H9 (cell line): ENCODE measurements around the gene ACACB. TPM values are rescaled to one million over a fixed set of nuclear protein-coding genes. Genes with fewer than 3 reads are reported as not detected.

Source experiments
- DNase-seq: peaks from one replicate; pipeline ENCODE4 v3.0.0-alpha.2; 2017
- H2AFZ ChIP-seq: one replicate; pipeline ENCODE4 v1.6.1; 2013; ENCODE audit warnings: mild to moderate bottlenecking, low read length, control low read depth, moderate library complexity
- H2AK5ac ChIP-seq: 2 replicates; pipeline ENCODE4 v1.6.1; 2013; ENCODE audit warnings: low read length, control low read depth, mixed read lengths; ENCODE audit not compliant: insufficient read length
- H2BK120ac ChIP-seq: one replicate; pipeline ENCODE4 v1.6.1; 2013; ENCODE audit warnings: low read depth, mild to moderate bottlenecking, low read length, control low read depth, inconsistent platforms; ENCODE audit not compliant: poor library complexity, severe bottlenecking
- H2BK12ac ChIP-seq: 2 replicates; pipeline ENCODE4 v1.6.1; 2013; ENCODE audit warnings: low read length, control low read depth, mixed read lengths, low read depth; ENCODE audit not compliant: insufficient read length
- H2BK15ac ChIP-seq: 2 replicates; pipeline ENCODE4 v1.6.1; 2013; ENCODE audit warnings: low read depth, low read length, control low read depth
- H2BK20ac ChIP-seq: one replicate; pipeline ENCODE4 v1.6.1; 2013; ENCODE audit warnings: low read depth, mild to moderate bottlenecking, low read length, control low read depth, inconsistent platforms; ENCODE audit not compliant: poor library complexity, severe bottlenecking
- H2BK5ac ChIP-seq: 2 replicates; pipeline ENCODE4 v1.6.1; 2013; ENCODE audit warnings: low read length, control low read depth, mixed read lengths; ENCODE audit not compliant: insufficient read length
- H3K14ac ChIP-seq: 2 replicates; pipeline ENCODE4 v1.6.1; 2013; ENCODE audit warnings: low read length, control low read depth; ENCODE audit not compliant: insufficient read depth
- H3K18ac ChIP-seq: 2 replicates; pipeline ENCODE4 v1.6.1; 2013; ENCODE audit warnings: low read depth, mild to moderate bottlenecking, mixed read lengths, low read length, control low read depth; ENCODE audit not compliant: insufficient read length
- H3K23ac ChIP-seq: 2 replicates; pipeline ENCODE4 v1.6.1; 2013; ENCODE audit warnings: low read length, control low read depth, mixed read lengths, low read depth; ENCODE audit not compliant: insufficient read length
- H3K23me2 ChIP-seq: 2 replicates; pipeline ENCODE4 v1.6.1; 2013; ENCODE audit warnings: low read depth, mild to moderate bottlenecking, mixed read lengths, low read length, control low read depth; ENCODE audit not compliant: insufficient read length, poor library complexity, severe bottlenecking
- H3K27ac ChIP-seq: 2 replicates; pipeline ENCODE4 v1.5.1; 2013; ENCODE audit warnings: low read length, control low read depth, mixed read lengths, low read depth; ENCODE audit not compliant: insufficient read length
- H3K27me3 ChIP-seq: 2 replicates; pipeline ENCODE4 v1.6.1; 2013; ENCODE audit warnings: low read length, control low read depth, inconsistent platforms; ENCODE audit not compliant: insufficient read depth
- H3K4ac ChIP-seq: 2 replicates; pipeline ENCODE4 v1.6.1; 2013; ENCODE audit warnings: low read depth, mild to moderate bottlenecking, control low read depth, inconsistent platforms, low read length, moderate library complexity
- H3K4me1 ChIP-seq: 2 replicates; pipeline ENCODE4 v1.6.1; 2013; ENCODE audit warnings: low read length, control low read depth, inconsistent platforms; ENCODE audit not compliant: insufficient read depth
- H3K4me2 ChIP-seq: 2 replicates; pipeline ENCODE4 v1.6.1; 2013; ENCODE audit warnings: low read length, control low read depth, mixed read lengths; ENCODE audit not compliant: insufficient read length, insufficient read depth
- H3K56ac ChIP-seq: 2 replicates; pipeline ENCODE4 v1.6.1; 2013; ENCODE audit warnings: low read depth, mild to moderate bottlenecking, mixed read lengths, low read length, control low read depth; ENCODE audit not compliant: insufficient read length
- H3K79me1 ChIP-seq: 2 replicates; pipeline ENCODE4 v1.6.1; 2013; ENCODE audit warnings: low read depth, mild to moderate bottlenecking, moderate library complexity, low read length, control low read depth, inconsistent platforms; ENCODE audit not compliant: insufficient read depth, poor library complexity, severe bottlenecking
- H3K79me2 ChIP-seq: 2 replicates; pipeline ENCODE4 v1.6.1; 2013; ENCODE audit warnings: low read length, control low read depth, inconsistent platforms; ENCODE audit not compliant: insufficient read depth
- H3K9ac ChIP-seq: 2 replicates; pipeline ENCODE4 v1.6.1; 2013; ENCODE audit warnings: low read length, control low read depth, mixed read lengths; ENCODE audit not compliant: insufficient read length; ENCODE audit errors: extremely low read depth
- H3K9me3 ChIP-seq: one replicate; pipeline ENCODE4 v1.6.1; 2013; ENCODE audit warnings: low read depth, low read length, inconsistent platforms; ENCODE audit not compliant: control insufficient read depth
- H3T11ph ChIP-seq: one replicate; pipeline ENCODE4 v1.6.1; 2013; ENCODE audit warnings: mild to moderate bottlenecking, low read length, control low read depth, inconsistent platforms
- H4K20me1 ChIP-seq: one replicate; pipeline ENCODE4 v1.6.1; 2013; ENCODE audit not compliant: control insufficient read depth, insufficient read length, insufficient read depth
- H4K5ac ChIP-seq: 2 replicates; pipeline ENCODE4 v1.6.1; 2013; ENCODE audit warnings: low read depth, mild to moderate bottlenecking, mixed read lengths, low read length, control low read depth; ENCODE audit not compliant: insufficient read length
- H4K8ac ChIP-seq: replicated peaks from 2 replicates; pipeline ENCODE4 v1.6.1; 2013; ENCODE audit warnings: low read length, control low read depth, mixed read lengths, low read depth; ENCODE audit not compliant: insufficient read length
- H4K91ac ChIP-seq: 2 replicates; pipeline ENCODE4 v1.6.1; 2013; ENCODE audit warnings: low read depth, mild to moderate bottlenecking, moderate library complexity, mixed read lengths, low read length, control low read depth; ENCODE audit not compliant: insufficient read length
- H3K27ac Mint-ChIP-seq, 3 experiments: 2 replicates in 2 of 3; 3 replicates in 1 of 3; pipeline ENCODE4 v1.8.0; 2020 to 2021; ENCODE audit warnings: mixed read lengths in 3 of 3, mild to moderate bottlenecking in 1 of 3, moderate library complexity in 1 of 3
- H3K27me3 Mint-ChIP-seq: 2 replicates; pipeline ENCODE4 v1.8.0; 2021; ENCODE audit warnings: low read depth, mild to moderate bottlenecking, moderate library complexity, mixed read lengths
- H3K36me3 Mint-ChIP-seq, 3 experiments: 2 replicates in 2 of 3; 3 replicates in 1 of 3; pipeline ENCODE4 v1.8.0; 2020 to 2021; ENCODE audit warnings: low read depth in 3 of 3, mixed read lengths in 3 of 3; ENCODE audit not compliant: insufficient read depth in 1 of 3
- H3K4me1 Mint-ChIP-seq, 2 experiments: 2 replicates each; pipeline ENCODE4 v1.8.0; 2020; ENCODE audit warnings: mixed read lengths in 2 of 2
- H3K4me3 Mint-ChIP-seq, 2 experiments: 2 replicates in 1 of 2; 3 replicates in 1 of 2; pipeline ENCODE4 v1.8.0; 2020 to 2021; ENCODE audit warnings: mild to moderate bottlenecking in 2 of 2, mixed read lengths in 2 of 2, moderate library complexity in 1 of 2
- H3K9me3 Mint-ChIP-seq, 2 experiments: 2 replicates in 1 of 2; 3 replicates in 1 of 2; pipeline ENCODE4 v1.8.0; 2020; ENCODE audit warnings: mild to moderate bottlenecking in 2 of 2, mixed read lengths in 2 of 2, moderate library complexity in 1 of 2
- WGBS: extraction: QIAGEN DNeasy Blood & Tissue Kit; methylation state at CpG from one replicate; pipeline ENCODE4 v1.1.7; 2013; ENCODE audit warnings: missing lambda C conversion rate, low lambda C conversion rate, mixed read lengths; ENCODE audit not compliant: insufficient read length; ENCODE audit errors: extremely low coverage; 5-methylcytosine and 5-hydroxymethylcytosine counted together
- total RNA-seq: library from RNA; stranded (reverse); gene quantifications from 2 replicates; pipeline ENCODE4 v1.2.1, GENCODE V29; 2021
- TF ChIP-seq, protein P1 (sequence below): fragments of 200-600 bp; sonication (generic); conservative IDR thresholded peaks from 3 replicates; pipeline ENCODE4 v1.8.0; 2021; ENCODE audit warnings: antibody characterized with exemption, mild to moderate bottlenecking

Gene ACACB
- total RNA-seq, 1 experiment from 2014 or later, result 14.2 TPM

DNA sequence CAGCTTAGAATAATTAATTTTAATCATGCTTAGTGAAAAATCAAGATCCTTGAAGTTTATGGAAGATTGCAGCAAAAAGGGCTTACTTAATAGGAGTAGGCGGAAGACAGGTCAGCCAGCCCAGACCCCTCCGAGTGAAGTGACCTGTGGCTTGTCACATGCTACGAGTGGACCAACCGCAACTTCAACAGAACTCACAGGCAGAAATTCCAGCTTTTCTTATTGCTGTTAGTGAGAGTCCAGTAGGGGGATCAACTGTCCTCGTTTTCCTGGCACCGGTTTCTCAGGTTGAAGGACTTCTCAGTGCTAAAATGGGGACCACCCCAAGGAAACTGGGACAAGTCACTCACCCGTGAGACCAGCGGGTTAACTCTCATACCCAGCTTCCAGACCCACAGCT lies 72.9 kb downstream of the ACACB start:
- H3K4me1 ChIP-seq, result no peaks in the 10 kb centered on the region
- Mint-ChIP-seq H3K4me1 (no peaks in the 10 kb centered on the region), H3K4me3 (no peak overlapping the region), H3K27ac (no peak overlapping the region; a peak in 1 of 7 replicates), H3K9me3 (no peaks in the 10 kb centered on the region), H3K36me3 (peaks cover 0 to 27% (median 13%) of the 10 kb centered on the region in 3 experiments; a peak in 5 of 7 replicates), H3K27me3 (no peaks in the 10 kb centered on the region)
- H2BK20ac ChIP-seq, result no peak overlapping the region
- H2AK5ac ChIP-seq, result no peak overlapping the region
- no peak overlapping the region for H3K27ac ChIP-seq
- H3K18ac ChIP-seq, result no peak overlapping the region
- no peak overlapping the region for H4K8ac ChIP-seq
- H3K9me3 ChIP-seq, result no peaks in the 10 kb centered on the region
- no peaks in the 10 kb centered on the region for H4K20me1 ChIP-seq
- no peak overlapping the region for H2BK120ac ChIP-seq
- H3T11ph ChIP-seq, result no peak overlapping the region
- H3K56ac ChIP-seq, result no peak overlapping the region
- no peaks in the 10 kb centered on the region for H3K27me3 ChIP-seq
- WGBS, result no CpG with 5 or more reads among the region's 8 CpGs
- H4K5ac ChIP-seq, result no peak overlapping the region
- H3K9ac ChIP-seq, result no peak overlapping the region
- H2BK5ac ChIP-seq, result no peak overlapping the region
- no peaks in the 10 kb centered on the region for H3K79me1 ChIP-seq
- H2AFZ ChIP-seq, result no peak overlapping the region
- DNase-seq, result no peak
- H3K23me2 ChIP-seq, result no peaks in the 10 kb centered on the region
- H2BK15ac ChIP-seq, result no peak overlapping the region
- H3K79me2 ChIP-seq, result no peaks in the 10 kb centered on the region
- no peak overlapping the region for H4K91ac ChIP-seq
- TF ChIP-seq, protein P1, sequence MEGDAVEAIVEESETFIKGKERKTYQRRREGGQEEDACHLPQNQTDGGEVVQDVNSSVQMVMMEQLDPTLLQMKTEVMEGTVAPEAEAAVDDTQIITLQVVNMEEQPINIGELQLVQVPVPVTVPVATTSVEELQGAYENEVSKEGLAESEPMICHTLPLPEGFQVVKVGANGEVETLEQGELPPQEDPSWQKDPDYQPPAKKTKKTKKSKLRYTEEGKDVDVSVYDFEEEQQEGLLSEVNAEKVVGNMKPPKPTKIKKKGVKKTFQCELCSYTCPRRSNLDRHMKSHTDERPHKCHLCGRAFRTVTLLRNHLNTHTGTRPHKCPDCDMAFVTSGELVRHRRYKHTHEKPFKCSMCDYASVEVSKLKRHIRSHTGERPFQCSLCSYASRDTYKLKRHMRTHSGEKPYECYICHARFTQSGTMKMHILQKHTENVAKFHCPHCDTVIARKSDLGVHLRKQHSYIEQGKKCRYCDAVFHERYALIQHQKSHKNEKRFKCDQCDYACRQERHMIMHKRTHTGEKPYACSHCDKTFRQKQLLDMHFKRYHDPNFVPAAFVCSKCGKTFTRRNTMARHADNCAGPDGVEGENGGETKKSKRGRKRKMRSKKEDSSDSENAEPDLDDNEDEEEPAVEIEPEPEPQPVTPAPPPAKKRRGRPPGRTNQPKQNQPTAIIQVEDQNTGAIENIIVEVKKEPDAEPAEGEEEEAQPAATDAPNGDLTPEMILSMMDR, result no peak
- H3K4ac ChIP-seq, result no peak overlapping the region
- no peak overlapping the region for H3K14ac ChIP-seq
- no peak overlapping the region for H3K4me2 ChIP-seq
- H2BK12ac ChIP-seq, result no peak overlapping the region
- H3K23ac ChIP-seq, result no peak overlapping the region
